HepG2 (cell line): ENCODE data around the gene CBLL2.
"Not testable (repeated sequence)": the region's sequence is repeated elsewhere in the genome, so short reads cannot be mapped to it uniquely, and the experiment has no call there.

ENCODE experiments used
- CTCF ChIP-seq: sonication (generic); formaldehyde crosslinking; IDR thresholded peaks from 2 replicates; pipeline ENCODE4 v1.5.0; 2020; ENCODE audit warnings: mild to moderate bottlenecking, missing genetic modification reagents, moderate library complexity
- FOXM1 ChIP-seq: sonication (generic); formaldehyde crosslinking; IDR thresholded peaks from 2 replicates; pipeline ENCODE4 v1.5.0; 2020; ENCODE audit warnings: missing genetic modification reagents
- HNRNPUL1 ChIP-seq: fragments of 200-400 bp; formaldehyde crosslinking; IDR thresholded peaks from 2 replicates; pipeline ENCODE4 v1.6.1; 2017; ENCODE audit warnings: low read depth, mild to moderate bottlenecking, low read length, moderate library complexity
- POLR2AphosphoS5 ChIP-seq: IDR thresholded peaks from 2 replicates; pipeline ENCODE4 v1.6.1; 2012; ENCODE audit warnings: low read depth, low read length
- THAP8 ChIP-seq: sonication (generic); formaldehyde crosslinking; IDR thresholded peaks from 2 replicates; pipeline ENCODE4 v1.5.1; 2020; ENCODE audit warnings: missing genetic modification reagents, mild to moderate bottlenecking, borderline replicate concordance
- U2AF2 ChIP-seq: fragments of 200-400 bp; formaldehyde crosslinking; IDR thresholded peaks from 2 replicates; pipeline ENCODE4 v1.6.1; 2017; ENCODE audit warnings: low read depth, mild to moderate bottlenecking, low read length
- ZNF12 ChIP-seq: sonication (generic); formaldehyde crosslinking; IDR thresholded peaks from 2 replicates; pipeline ENCODE4 v1.5.0; 2020; ENCODE audit warnings: missing genetic modification reagents
- ZNF333 ChIP-seq: sonication (generic); formaldehyde crosslinking; IDR thresholded peaks from 2 replicates; pipeline ENCODE4 v1.4.0; 2020; ENCODE audit warnings: mild to moderate bottlenecking, missing genetic modification reagents, borderline replicate concordance

GRCh38 chrX:22289209-22289608 is 16.5 kb downstream of the CBLL2 start:
- TF ChIP-seq THAP8; ZNF12 (CRISPR knock-in tag); U2AF2; ZNF333 (CRISPR knock-in tag); CTCF; POLR2AphosphoS5; FOXM1 (CRISPR knock-in tag); HNRNPUL1: not testable (repeated sequence)
